H1 (cell line): Measurements from ENCODE around the gene ABCC4. TPM values are rescaled to one million over a fixed set of nuclear protein-coding genes. Genes with fewer than 3 reads are reported as not detected.

ENCODE experiments used
- CTCF ChIA-PET: fragments of 300-600 bp; sonication (Branson Sonifier 250); formaldehyde crosslinking; loops from one replicate; lab custom pipeline; 2021; ENCODE audit not compliant: partially characterized antibody; lab: Charles Lee
- POLR2A ChIA-PET: fragments of 300-600 bp; sonication (Branson Sonifier 250); formaldehyde crosslinking; loops from one replicate; lab custom pipeline; 2021; ENCODE audit warnings: inconsistent platforms; ENCODE audit not compliant: partially characterized antibody; lab: Charles Lee
- DNase-seq, 2 experiments: peaks; one replicate each; pipeline versions ENCODE4 v3.0.0 to v3.0.0-alpha.2; 2010 to 2022; ENCODE audit warnings: low spot score in 2 of 2, low read depth in 1 of 2, mixed read lengths in 1 of 2
- FAIRE-seq: peaks from 2 replicates; lab custom pipeline; 2011; peaks lifted over from hg19 to GRCh38; lab: Jason Lieb, UNC
- H2AFZ ChIP-seq: 2 replicates; pipeline ENCODE4 v1.8.1; 2012; ENCODE audit warnings: low read length, inconsistent platforms
- H2AK5ac ChIP-seq: 2 replicates; pipeline ENCODE4 v1.6.1; 2013; ENCODE audit warnings: low read depth, low read length
- H2BK120ac ChIP-seq: replicated peaks from 2 replicates; pipeline ENCODE3; 2013; ENCODE audit warnings: low read depth, low read length, inconsistent platforms
- H2BK12ac ChIP-seq: 2 replicates; pipeline ENCODE4 v1.6.1; 2013; ENCODE audit warnings: low read depth, low read length
- H2BK15ac ChIP-seq: 2 replicates; pipeline ENCODE4 v1.6.1; 2013; ENCODE audit warnings: low read length
- H2BK20ac ChIP-seq: 2 replicates; pipeline ENCODE4 v1.6.1; 2013; ENCODE audit warnings: low read length
- H2BK5ac ChIP-seq: 2 replicates; pipeline ENCODE4 v1.6.1; 2013; ENCODE audit warnings: low read depth, low read length
- H3K14ac ChIP-seq: 2 replicates; pipeline ENCODE4 v1.6.1; 2013; ENCODE audit warnings: inconsistent platforms; ENCODE audit not compliant: insufficient read length
- H3K18ac ChIP-seq: 2 replicates; pipeline ENCODE4 v1.6.1; 2013; ENCODE audit warnings: low read length; ENCODE audit errors: extremely low read depth
- H3K23ac ChIP-seq: 2 replicates; pipeline ENCODE4 v1.6.1; 2013; ENCODE audit warnings: inconsistent platforms; ENCODE audit not compliant: insufficient read length
- H3K23me2 ChIP-seq: 2 replicates; pipeline ENCODE4 v1.6.1; 2013; ENCODE audit warnings: low read depth, low read length
- H3K27ac ChIP-seq: 2 replicates; pipeline ENCODE4 v1.6.1; 2011; ENCODE audit warnings: low read depth, low read length, inconsistent platforms
- H3K27me3 ChIP-seq, 4 experiments: replicated peaks in 1 of 4; 1 replicate in 1 of 4; 2 replicates in 3 of 4; pipeline versions ENCODE4 v1.6.1 to v1.8.1; 2011 to 2013; ENCODE audit warnings: low read length in 3 of 4, mild to moderate bottlenecking in 3 of 4, inconsistent platforms in 2 of 4, mixed read lengths in 2 of 4, moderate library complexity in 1 of 4; ENCODE audit not compliant: control insufficient read depth in 3 of 4, insufficient read depth in 3 of 4; ENCODE audit errors: extremely low read depth in 1 of 4
- H3K36me3 ChIP-seq, 4 experiments: 2 replicates each; pipeline versions ENCODE4 v1.6.1 to v1.8.1; 2011 to 2013; ENCODE audit warnings: mild to moderate bottlenecking in 4 of 4, low read length in 3 of 4, moderate library complexity in 2 of 4, control low read depth in 1 of 4, inconsistent platforms in 1 of 4; ENCODE audit not compliant: insufficient read depth in 4 of 4, control insufficient read depth in 2 of 4
- H3K4ac ChIP-seq: replicated peaks from 2 replicates; pipeline ENCODE3; 2013; ENCODE audit warnings: low read length, low read depth, mixed read lengths, inconsistent platforms; ENCODE audit not compliant: insufficient read length
- H3K4me1 ChIP-seq, 4 experiments: replicated peaks in 1 of 4; 1 replicate in 1 of 4; 2 replicates in 3 of 4; pipeline versions ENCODE4 v1.6.1 to v1.8.1; 2011 to 2013; ENCODE audit warnings: low read length in 3 of 4, inconsistent platforms in 2 of 4, mixed read lengths in 1 of 4; ENCODE audit not compliant: insufficient read depth in 4 of 4, control insufficient read depth in 3 of 4
- H3K4me2 ChIP-seq, 2 experiments: 2 replicates each; pipeline versions ENCODE4 v1.6.1 to v1.8.1; 2011 to 2013; ENCODE audit warnings: low read depth in 2 of 2, low read length in 2 of 2, control low read depth in 1 of 2, inconsistent platforms in 1 of 2, mild to moderate bottlenecking in 1 of 2; ENCODE audit not compliant: insufficient read depth in 1 of 2
- H3K4me3 ChIP-seq, 4 experiments: fragments of 200-600, 300-600 bp in 1 of 4; sonication (generic), shearing (Covaris generic), sonication (Bioruptor Twin) in 1 of 4; 2 replicates each; pipeline versions ENCODE4 v1.5.1 to v1.8.1; 2011 to 2016; ENCODE audit warnings: low read length in 4 of 4, low read depth in 3 of 4, control low read depth in 2 of 4, inconsistent platforms in 2 of 4, mild to moderate bottlenecking in 2 of 4, mixed read lengths in 1 of 4, moderate library complexity in 1 of 4; ENCODE audit not compliant: insufficient read depth in 2 of 4; ENCODE audit errors: extremely low read depth in 1 of 4
- H3K56ac ChIP-seq: replicated peaks from 2 replicates; pipeline ENCODE3; 2013; ENCODE audit warnings: low read depth, mild to moderate bottlenecking, mixed read lengths, low read length, inconsistent platforms; ENCODE audit not compliant: insufficient read length
- H3K79me1 ChIP-seq: 2 replicates; pipeline ENCODE4 v1.6.1; 2013; ENCODE audit warnings: low read depth, low read length, control low read depth
- H3K79me2 ChIP-seq, 2 experiments: 2 replicates each; pipeline versions ENCODE4 v1.6.1 to v1.8.1; 2012 to 2013; ENCODE audit warnings: low read length in 2 of 2, mild to moderate bottlenecking in 2 of 2, inconsistent platforms in 1 of 2; ENCODE audit not compliant: insufficient read depth in 2 of 2, control insufficient read depth in 1 of 2
- H3K9ac ChIP-seq, 4 experiments: replicated peaks in 1 of 4; 1 replicate in 1 of 4; 2 replicates in 3 of 4; pipeline versions ENCODE4 v1.6.1 to v1.8.1; 2011 to 2013; ENCODE audit warnings: low read depth in 3 of 4, low read length in 3 of 4, control low read depth in 2 of 4, mild to moderate bottlenecking in 2 of 4, moderate library complexity in 2 of 4, inconsistent platforms in 1 of 4; ENCODE audit errors: extremely low read depth in 1 of 4
- H3K9me3 ChIP-seq, 2 experiments: 2 replicates each; pipeline versions ENCODE4 v1.6.1 to v1.8.1; 2012 to 2013; ENCODE audit warnings: mild to moderate bottlenecking in 2 of 2, moderate library complexity in 2 of 2, control low read depth in 1 of 2, inconsistent platforms in 1 of 2, low read depth in 1 of 2, low read length in 1 of 2, mixed read lengths in 1 of 2; ENCODE audit not compliant: insufficient read depth in 2 of 2
- H4K20me1 ChIP-seq, 2 experiments: replicated peaks in 1 of 2; 2 replicates each; pipeline versions ENCODE3 to v1.8.1; 2011 to 2013; ENCODE audit warnings: inconsistent platforms in 2 of 2, low read length in 2 of 2, mild to moderate bottlenecking in 1 of 2; ENCODE audit not compliant: insufficient read depth in 2 of 2, control insufficient read depth in 1 of 2
- H4K5ac ChIP-seq: 2 replicates; pipeline ENCODE4 v1.6.1; 2013; ENCODE audit warnings: low read length, low read depth, mixed read lengths, inconsistent platforms; ENCODE audit not compliant: insufficient read length
- H4K8ac ChIP-seq: 2 replicates; pipeline ENCODE4 v1.8.0; 2013; ENCODE audit warnings: mild to moderate bottlenecking, moderate library complexity, low read length, inconsistent platforms; ENCODE audit not compliant: insufficient read depth; ENCODE audit errors: extremely low read depth
- H4K91ac ChIP-seq: replicated peaks from 2 replicates; pipeline ENCODE3; 2013; ENCODE audit warnings: low read length, mixed read lengths, inconsistent platforms; ENCODE audit not compliant: insufficient read length
- BRCA1 ChIP-seq: IDR thresholded peaks from 2 replicates; pipeline ENCODE4 v1.6.1; 2012; ENCODE audit warnings: low read depth, low read length, improper control_type of control experiment
- CBX5 ChIP-seq: fragments of 300-800, 300-1000 bp; sonication (generic); IDR thresholded peaks from 2 replicates; pipeline ENCODE4 v1.7.1; 2016; ENCODE audit warnings: antibody characterized with exemption, low read length, low read depth
- GTF2F1 ChIP-seq: IDR thresholded peaks from 2 replicates; pipeline ENCODE4 v1.6.1; 2012; ENCODE audit warnings: low read depth, low read length, improper control_type of control experiment, borderline replicate concordance
- JUN ChIP-seq: IDR thresholded peaks from 2 replicates; pipeline ENCODE4 v1.6.1; 2011; ENCODE audit warnings: low read depth, mild to moderate bottlenecking, improper control_type of control experiment, low read length
- MAX ChIP-seq: IDR thresholded peaks from 2 replicates; pipeline ENCODE4 v1.6.1; 2012; ENCODE audit warnings: inconsistent platforms
- NRF1 ChIP-seq: IDR thresholded peaks from 2 replicates; pipeline ENCODE4 v1.6.1; 2011; ENCODE audit warnings: mild to moderate bottlenecking, low read depth, low read length, improper control_type of control experiment
- POLR2AphosphoS5 ChIP-seq: IDR thresholded peaks from 2 replicates; pipeline ENCODE4 v1.6.1; 2011; ENCODE audit warnings: low read depth, low read length
- whole genome bisulfite sequencing, 2 experiments: shearing (Covaris generic) in 1 of 2; methylation state at CpG; one replicate each; pipeline versions ENCODE4 v1.1.6 to v1.1.7; 2013 to 2015; ENCODE audit warnings: low lambda C conversion rate in 2 of 2, mixed read lengths in 2 of 2, inconsistent platforms in 1 of 2, low coverage in 1 of 2, missing lambda C conversion rate in 1 of 2; ENCODE audit not compliant: insufficient replicate concordance in 2 of 2, insufficient coverage in 1 of 2, insufficient read length in 1 of 2; ENCODE audit errors: extremely low coverage in 1 of 2, missing lambda C conversion rate in 1 of 2; 5-methylcytosine and 5-hydroxymethylcytosine counted together
- polyA plus RNA-seq, 7 experiments: library from polyadenylated mRNA; depleted of rRNA in 3 of 7; stranded (reverse) in 5 of 7; unstranded in 2 of 7; fragments of >200 nt in 5 of 7; fragments of 200-250 nt in 2 of 7; gene quantifications; 1 replicate in 5 of 7; 2 replicates in 1 of 7; 4 replicates in 1 of 7; pipeline versions ENCODE4 v1.2.1 to v1.2.3, GENCODE V29; 2011 to 2013; ENCODE audit warnings: missing spikeins in 2 of 7, mixed read lengths in 2 of 7
- total RNA-seq: library from RNA; stranded (reverse); fragmentation: NEBNext Ultra II Directional; extraction: Animal tissue kit (Norgen Biotek cat#: 25700); gene quantifications from 2 replicates; pipeline ENCODE4 v1.2.1, GENCODE V29; 2021

ABCC4 gene
- total and polyA plus RNA-seq, 2 of the 8 experiments (the other 6 are each of a cell fraction or from before 2014, with no cell fraction given): 4.0 to 14.1 TPM

GRCh38 chr13:95140502-95140901 is 160.7 kb downstream of the ABCC4 start:
- 88% methylated on average over 3 of the region's 3 CpGs; no CpG with 5 or more reads in 1 of the 2 experiments for WGBS, 2 experiments
- H3K9ac ChIP-seq: no peak overlapping the region
- CTCF ChIA-PET: interaction anchor here (1.2 kb wide), 1 partner anchor 336 kb away, joined by 3 read pairs; no protein-coding TSS in a partner anchor

More at GRCh38 chr13:95140502-95140901, 160.7 kb downstream of the ABCC4 start:
- no peaks in the 10 kb centered on the region for H3K9me3 ChIP-seq
- H2BK12ac ChIP-seq: no peak overlapping the region
- H2BK120ac ChIP-seq: no peak overlapping the region
- H3K79me2 ChIP-seq: no peaks in the 10 kb centered on the region
- H2BK5ac ChIP-seq: no peak overlapping the region
- H3K4me1 ChIP-seq: no peaks in the 10 kb centered on the region
- no peak overlapping the region for H3K4ac ChIP-seq
- H3K79me1 ChIP-seq: no peaks in the 10 kb centered on the region
- TF ChIP-seq NRF1 (no peak), POLR2AphosphoS5 (no peak), BRCA1 (no peak), GTF2F1 (no peak), JUN (no peak), CBX5 (no peak), MAX (no peak)
- no peak overlapping the region for H3K14ac ChIP-seq
- H3K27me3 ChIP-seq: no peaks in the 10 kb centered on the region
- no peak overlapping the region for H4K91ac ChIP-seq
- FAIRE-seq: no peak
- no peak overlapping the region for H4K5ac ChIP-seq
- DNase-seq: no peak
- H3K18ac ChIP-seq: no peak overlapping the region
- POLR2A ChIA-PET: no interaction called here
- no peak overlapping the region for H2BK15ac ChIP-seq
- H2AFZ ChIP-seq: no peak overlapping the region
- no peak overlapping the region for H2AK5ac ChIP-seq
- H3K4me3 ChIP-seq: no peak overlapping the region
- H3K23ac ChIP-seq: no peak overlapping the region
- no peaks in the 10 kb centered on the region for H4K20me1 ChIP-seq
- H3K36me3 ChIP-seq: no peaks in the 10 kb centered on the region
- no peak overlapping the region for H3K4me2 ChIP-seq
- H3K27ac ChIP-seq: no peak overlapping the region
- H3K56ac ChIP-seq: no peak overlapping the region
- no peaks in the 10 kb centered on the region for H3K23me2 ChIP-seq
- H2BK20ac ChIP-seq: no peak overlapping the region
- no peak overlapping the region for H4K8ac ChIP-seq
